Measurements from ENCODE around the gene KCTD19.
"Not testable (repeated sequence)": the region's sequence is repeated elsewhere in the genome, so short reads cannot be mapped to it uniquely, and the experiment has no call there.

- TF ChIP-seq, protein P1, sequence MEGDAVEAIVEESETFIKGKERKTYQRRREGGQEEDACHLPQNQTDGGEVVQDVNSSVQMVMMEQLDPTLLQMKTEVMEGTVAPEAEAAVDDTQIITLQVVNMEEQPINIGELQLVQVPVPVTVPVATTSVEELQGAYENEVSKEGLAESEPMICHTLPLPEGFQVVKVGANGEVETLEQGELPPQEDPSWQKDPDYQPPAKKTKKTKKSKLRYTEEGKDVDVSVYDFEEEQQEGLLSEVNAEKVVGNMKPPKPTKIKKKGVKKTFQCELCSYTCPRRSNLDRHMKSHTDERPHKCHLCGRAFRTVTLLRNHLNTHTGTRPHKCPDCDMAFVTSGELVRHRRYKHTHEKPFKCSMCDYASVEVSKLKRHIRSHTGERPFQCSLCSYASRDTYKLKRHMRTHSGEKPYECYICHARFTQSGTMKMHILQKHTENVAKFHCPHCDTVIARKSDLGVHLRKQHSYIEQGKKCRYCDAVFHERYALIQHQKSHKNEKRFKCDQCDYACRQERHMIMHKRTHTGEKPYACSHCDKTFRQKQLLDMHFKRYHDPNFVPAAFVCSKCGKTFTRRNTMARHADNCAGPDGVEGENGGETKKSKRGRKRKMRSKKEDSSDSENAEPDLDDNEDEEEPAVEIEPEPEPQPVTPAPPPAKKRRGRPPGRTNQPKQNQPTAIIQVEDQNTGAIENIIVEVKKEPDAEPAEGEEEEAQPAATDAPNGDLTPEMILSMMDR (IDR thresholded peaks at IDR 0.05; ENCODE audit: low read depth, low read length), result not testable (repeated sequence)
- not testable (repeated sequence) for TF ChIP-seq EZH2phosphoT487 (IDR thresholded peaks at IDR 0.05; ENCODE audit: low read depth)
These were observed 49.5 kb upstream of the KCTD19 start for GRCh38 chr16:67376012-67376411.
